ENCODE results near the gene KLHDC8A.

DNA sequence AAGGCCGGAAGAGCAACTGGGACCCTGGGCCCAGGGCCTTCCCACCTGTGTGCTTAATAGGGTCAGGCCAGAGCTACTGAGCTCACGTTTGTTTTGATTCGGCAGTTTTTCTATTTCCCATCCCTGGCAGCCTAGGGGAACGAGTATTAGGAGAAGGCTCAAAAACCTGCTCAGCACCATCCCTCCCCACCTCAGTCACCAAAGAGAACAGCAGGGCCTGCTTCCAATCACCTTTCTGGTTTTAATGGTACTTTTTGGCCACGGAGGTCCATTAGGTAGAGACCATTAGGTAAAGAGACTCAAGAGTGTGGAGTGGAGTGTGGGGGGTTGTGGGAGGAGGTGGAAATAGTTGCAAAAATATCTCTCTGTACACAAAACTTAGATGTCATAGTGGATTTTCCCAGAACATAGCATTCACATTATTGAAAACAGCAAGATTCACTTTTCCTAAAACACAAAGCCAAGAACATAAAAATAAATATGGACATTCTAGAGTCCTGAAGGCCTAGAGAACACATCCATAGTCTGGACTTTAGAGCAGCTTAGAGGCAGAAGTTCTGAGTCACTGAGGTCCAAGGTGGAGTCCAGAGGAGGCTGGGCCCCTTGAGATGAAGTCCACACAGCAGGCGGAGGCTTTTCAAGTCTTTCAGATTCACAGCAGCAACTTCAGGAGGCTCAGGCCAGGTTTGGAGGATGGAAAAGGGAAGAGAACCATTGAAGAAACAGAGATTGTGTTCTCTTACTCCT is 54.7 kb downstream of the KLHDC8A start:
- TF ChIP-seq, protein P1, sequence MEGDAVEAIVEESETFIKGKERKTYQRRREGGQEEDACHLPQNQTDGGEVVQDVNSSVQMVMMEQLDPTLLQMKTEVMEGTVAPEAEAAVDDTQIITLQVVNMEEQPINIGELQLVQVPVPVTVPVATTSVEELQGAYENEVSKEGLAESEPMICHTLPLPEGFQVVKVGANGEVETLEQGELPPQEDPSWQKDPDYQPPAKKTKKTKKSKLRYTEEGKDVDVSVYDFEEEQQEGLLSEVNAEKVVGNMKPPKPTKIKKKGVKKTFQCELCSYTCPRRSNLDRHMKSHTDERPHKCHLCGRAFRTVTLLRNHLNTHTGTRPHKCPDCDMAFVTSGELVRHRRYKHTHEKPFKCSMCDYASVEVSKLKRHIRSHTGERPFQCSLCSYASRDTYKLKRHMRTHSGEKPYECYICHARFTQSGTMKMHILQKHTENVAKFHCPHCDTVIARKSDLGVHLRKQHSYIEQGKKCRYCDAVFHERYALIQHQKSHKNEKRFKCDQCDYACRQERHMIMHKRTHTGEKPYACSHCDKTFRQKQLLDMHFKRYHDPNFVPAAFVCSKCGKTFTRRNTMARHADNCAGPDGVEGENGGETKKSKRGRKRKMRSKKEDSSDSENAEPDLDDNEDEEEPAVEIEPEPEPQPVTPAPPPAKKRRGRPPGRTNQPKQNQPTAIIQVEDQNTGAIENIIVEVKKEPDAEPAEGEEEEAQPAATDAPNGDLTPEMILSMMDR (IDR thresholded peaks at IDR 0.05): no peak
- no peak for TF ChIP-seq POLR2A (IDR thresholded peaks at IDR 0.05)
